ENCODE measurements around the gene APOBEC3G. TPM values are rescaled to one million over a fixed set of nuclear protein-coding genes. Genes with fewer than 3 reads are reported as not detected.

Gene APOBEC3G
- polyA plus RNA-seq, 1 donor (not counting 4 experiments of a cell fraction or from before 2014, with no cell fraction given): 7.8 TPM

DNA sequence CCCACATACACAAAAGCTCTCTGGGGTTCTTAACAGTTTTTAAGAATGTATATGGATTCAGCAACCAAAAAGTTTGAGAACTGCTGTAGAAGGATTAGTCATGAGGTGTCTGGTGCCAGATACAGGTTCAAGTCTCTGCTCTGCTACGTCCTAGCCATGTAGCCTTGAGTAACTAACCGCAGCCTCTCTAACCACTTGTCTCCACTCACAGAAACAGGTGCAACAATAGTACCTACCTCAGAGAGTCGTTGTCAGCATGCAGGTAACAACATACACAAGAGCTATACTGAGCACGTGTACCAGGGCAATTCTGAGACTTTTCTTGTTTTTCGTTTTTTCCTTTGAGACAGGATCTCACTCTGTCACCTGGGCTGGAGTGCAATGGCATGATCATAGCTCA is 48.5 kb downstream of the APOBEC3G start:
- dilution Hi-C loops (cut with MboI; ENCODE audit: extremely low pct_ligation_motif_present, low sequenced_read_pairs): no loop called here

DNA sequence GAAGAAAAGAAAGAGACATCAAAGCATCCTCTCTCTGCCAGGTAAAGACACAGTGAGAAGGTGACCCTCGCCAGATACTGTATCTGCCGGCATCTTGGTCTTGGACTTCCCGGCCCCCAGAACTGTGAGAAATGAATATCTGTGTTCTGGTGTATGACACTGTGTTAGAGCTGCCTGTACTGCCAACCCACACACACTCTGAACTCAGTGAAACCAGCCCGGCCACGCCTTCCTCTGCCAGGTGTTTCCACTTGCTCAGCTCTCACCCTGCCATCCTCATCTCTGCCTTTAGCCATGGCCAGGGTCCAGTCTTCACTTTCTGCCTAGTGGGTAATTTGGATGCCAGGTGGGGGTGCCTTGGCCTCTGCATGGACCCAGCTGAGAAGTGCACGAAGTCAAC is 51.4 kb downstream of the APOBEC3G start:
- no peak for TF ChIP-seq EZH2 (IDR thresholded peaks at IDR 0.05; ENCODE audit: low read length)
- TF ChIP-seq, protein P1, sequence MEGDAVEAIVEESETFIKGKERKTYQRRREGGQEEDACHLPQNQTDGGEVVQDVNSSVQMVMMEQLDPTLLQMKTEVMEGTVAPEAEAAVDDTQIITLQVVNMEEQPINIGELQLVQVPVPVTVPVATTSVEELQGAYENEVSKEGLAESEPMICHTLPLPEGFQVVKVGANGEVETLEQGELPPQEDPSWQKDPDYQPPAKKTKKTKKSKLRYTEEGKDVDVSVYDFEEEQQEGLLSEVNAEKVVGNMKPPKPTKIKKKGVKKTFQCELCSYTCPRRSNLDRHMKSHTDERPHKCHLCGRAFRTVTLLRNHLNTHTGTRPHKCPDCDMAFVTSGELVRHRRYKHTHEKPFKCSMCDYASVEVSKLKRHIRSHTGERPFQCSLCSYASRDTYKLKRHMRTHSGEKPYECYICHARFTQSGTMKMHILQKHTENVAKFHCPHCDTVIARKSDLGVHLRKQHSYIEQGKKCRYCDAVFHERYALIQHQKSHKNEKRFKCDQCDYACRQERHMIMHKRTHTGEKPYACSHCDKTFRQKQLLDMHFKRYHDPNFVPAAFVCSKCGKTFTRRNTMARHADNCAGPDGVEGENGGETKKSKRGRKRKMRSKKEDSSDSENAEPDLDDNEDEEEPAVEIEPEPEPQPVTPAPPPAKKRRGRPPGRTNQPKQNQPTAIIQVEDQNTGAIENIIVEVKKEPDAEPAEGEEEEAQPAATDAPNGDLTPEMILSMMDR (optimal IDR thresholded peaks at IDR 0.05 in 1 of 3, IDR thresholded peaks at IDR 0.05 in 1 of 3, conservative IDR thresholded peaks at IDR 0.05 in 1 of 3; ENCODE audit: extremely low read depth in 1 of 3, insufficient read depth in 2 of 3, low read length in 3 of 3): no peak
- Histone ChIP-seq H3K4me1 (ENCODE audit: control insufficient read depth, extremely low read depth, insufficient read depth, low read length) (no peaks in the 10 kb centered on the region), H3K27ac (ENCODE audit: control insufficient read depth, insufficient read depth, low read length) (no peak overlapping the region), H3K79me2 (ENCODE audit: control insufficient read depth, insufficient read depth, low read length) (no peaks in the 10 kb centered on the region), H2AFZ (ENCODE audit: control insufficient read depth, low read length) (no peak overlapping the region), H3K4me3 (ENCODE audit: control insufficient read depth in 2 of 3, extremely low read depth in 1 of 3, insufficient read depth in 2 of 3, low read depth in 1 of 3, low read length in 3 of 3) (no peak overlapping the region), H3K36me3 (ENCODE audit: control insufficient read depth in 2 of 2, extremely low read depth in 1 of 2, insufficient read depth in 2 of 2, low read length in 2 of 2) (no peaks in the 10 kb centered on the region), H4K20me1 (ENCODE audit: control insufficient read depth, extremely low read depth, insufficient read depth, low read length) (no peaks in the 10 kb centered on the region), H3K4me2 (ENCODE audit: control insufficient read depth, extremely low read depth, insufficient read depth, low read depth, low read length) (no peak overlapping the region), H3K9me1 (ENCODE audit: control insufficient read depth, extremely low read depth, insufficient read depth, low read length) (no peaks in the 10 kb centered on the region), H3K9me3 (ENCODE audit: control insufficient read depth, low read depth, low read length) (no peaks in the 10 kb centered on the region), H3K27me3 (ENCODE audit: control insufficient read depth, extremely low read depth, insufficient read depth, low read length) (peaks cover 15% of the 10 kb centered on the region), H3K9ac (ENCODE audit: control insufficient read depth, extremely low read depth, insufficient read depth, low read length) (no peak overlapping the region)
- dilution Hi-C loops (cut with MboI; ENCODE audit: extremely low pct_ligation_motif_present, low sequenced_read_pairs): no loop called here
- FAIRE-seq: no peak
- no peak for DNase-seq (ENCODE audit: low read depth, low spot score)

More for the DNA sequence above, 48.5 kb downstream of the APOBEC3G start:
- no peaks in the 10 kb centered on the region for H3K4me1 ChIP-seq (ENCODE audit: control insufficient read depth, extremely low read depth, insufficient read depth, low read length)
- no peak overlapping the region for H3K4me3 ChIP-seq (ENCODE audit: control insufficient read depth in 2 of 3, extremely low read depth in 1 of 3, insufficient read depth in 2 of 3, low read depth in 1 of 3, low read length in 3 of 3)
- no peak for DNase-seq (ENCODE audit: low read depth, low spot score)
- no peaks in the 10 kb centered on the region for H3K79me2 ChIP-seq (ENCODE audit: control insufficient read depth, insufficient read depth, low read length)
- FAIRE-seq: no peak
- no peaks in the 10 kb centered on the region for H4K20me1 ChIP-seq (ENCODE audit: control insufficient read depth, extremely low read depth, insufficient read depth, low read length)
- TF ChIP-seq, protein P1 (optimal IDR thresholded peaks at IDR 0.05 in 1 of 3, IDR thresholded peaks at IDR 0.05 in 1 of 3, conservative IDR thresholded peaks at IDR 0.05 in 1 of 3; ENCODE audit: extremely low read depth in 1 of 3, insufficient read depth in 2 of 3, low read length in 3 of 3): no peak
- no peak for TF ChIP-seq EZH2 (IDR thresholded peaks at IDR 0.05; ENCODE audit: low read length)
- H2AFZ ChIP-seq (ENCODE audit: control insufficient read depth, low read length): no peak overlapping the region
- no peaks in the 10 kb centered on the region for H3K9me3 ChIP-seq (ENCODE audit: control insufficient read depth, low read depth, low read length)
- no peaks in the 10 kb centered on the region for H3K27me3 ChIP-seq (ENCODE audit: control insufficient read depth, extremely low read depth, insufficient read depth, low read length)
- no peaks in the 10 kb centered on the region for H3K9me1 ChIP-seq (ENCODE audit: control insufficient read depth, extremely low read depth, insufficient read depth, low read length)
- no peak overlapping the region for H3K4me2 ChIP-seq (ENCODE audit: control insufficient read depth, extremely low read depth, insufficient read depth, low read depth, low read length)
- H3K27ac ChIP-seq (ENCODE audit: control insufficient read depth, insufficient read depth, low read length): no peak overlapping the region
- H3K36me3 ChIP-seq (ENCODE audit: control insufficient read depth in 2 of 2, extremely low read depth in 1 of 2, insufficient read depth in 2 of 2, low read length in 2 of 2): no peaks in the 10 kb centered on the region
- H3K9ac ChIP-seq (ENCODE audit: control insufficient read depth, extremely low read depth, insufficient read depth, low read length): no peak overlapping the region

Measured in keratinocyte (primary cell).